ENCODE results near the gene CNR1. TPM values are rescaled to one million over a fixed set of nuclear protein-coding genes. Genes with fewer than 3 reads are reported as not detected.

CNR1 gene
- total and polyA plus RNA-seq, 2 donors from 2014 or later, result 0.17 to 4.8 TPM

DNA sequence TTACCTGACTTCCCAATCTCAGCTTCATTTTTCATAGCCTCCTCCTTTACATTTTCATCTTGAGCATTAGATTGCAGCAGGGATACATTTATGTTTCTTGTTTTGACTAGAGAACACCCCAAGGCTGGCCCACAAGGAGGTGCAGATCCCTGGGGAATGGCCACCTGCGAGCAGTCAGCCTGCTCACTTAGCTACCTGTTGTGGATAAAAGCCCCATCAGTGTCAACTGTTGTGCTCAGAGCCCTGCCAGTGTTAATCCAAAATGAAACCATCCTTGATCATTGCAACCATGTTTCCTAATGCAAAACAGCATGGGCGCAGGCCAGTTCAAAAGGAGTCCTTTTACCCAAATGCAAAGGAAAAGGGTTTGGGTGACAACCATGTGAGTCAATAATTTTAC is 50.8 kb downstream of the CNR1 start:
- Histone ChIP-seq H3K27me3 (ENCODE audit: control insufficient read depth, insufficient read depth, low read length) (no peaks in the 10 kb centered on the region), H3K27ac (ENCODE audit: low read depth in 2 of 2, low read length in 2 of 2) (no peak overlapping the region), H3K4me1 (ENCODE audit: control insufficient read depth in 2 of 3, insufficient read depth in 2 of 3, low read depth in 1 of 3, low read length in 3 of 3) (no peaks in the 10 kb centered on the region), H3K4me3 (ENCODE audit: low read length in 3 of 3) (no peak overlapping the region), H3K36me3 (ENCODE audit: control insufficient read depth in 2 of 3, insufficient read depth in 3 of 3, low read length in 3 of 3) (no peaks in the 10 kb centered on the region), H3K9me3 (ENCODE audit: control insufficient read depth in 2 of 3, insufficient read depth in 1 of 3, low read length in 3 of 3) (no peaks in the 10 kb centered on the region), H3K9ac (ENCODE audit: low read length in 3 of 3) (no peak overlapping the region)
- DNase-seq (no peak), FAIRE-seq (no peak)
- intact Hi-C loops (cut with DNase I), result no loop called here
- no peak for TF ChIP-seq CTCF (IDR thresholded peaks at IDR 0.05; ENCODE audit: borderline replicate concordance, extremely low read depth, insufficient read depth)

- Histone ChIP-seq H3K4me3 (ENCODE audit: low read length in 3 of 3) (no peak overlapping the region), H3K4me1 (ENCODE audit: control insufficient read depth in 2 of 3, insufficient read depth in 2 of 3, low read depth in 1 of 3, low read length in 3 of 3) (no peaks in the 10 kb centered on the region), H3K9ac (ENCODE audit: low read length in 3 of 3) (no peak overlapping the region), H3K36me3 (ENCODE audit: control insufficient read depth in 2 of 3, insufficient read depth in 3 of 3, low read length in 3 of 3) (no peaks in the 10 kb centered on the region), H3K27ac (ENCODE audit: low read depth in 2 of 2, low read length in 2 of 2) (no peak overlapping the region), H3K9me3 (ENCODE audit: control insufficient read depth in 2 of 3, insufficient read depth in 1 of 3, low read length in 3 of 3) (no peaks in the 10 kb centered on the region), H3K27me3 (ENCODE audit: control insufficient read depth, insufficient read depth, low read length) (no peaks in the 10 kb centered on the region)
- intact Hi-C loops (cut with DNase I), result no loop called here
- FAIRE-seq (no peak), DNase-seq (no peak)
- TF ChIP-seq CTCF (IDR thresholded peaks at IDR 0.05; ENCODE audit: borderline replicate concordance, extremely low read depth, insufficient read depth), result no peak
Measured at GRCh38 chr6:88114838-88115237, 51.3 kb downstream of the CNR1 start.

- TF ChIP-seq CTCF (IDR thresholded peaks at IDR 0.05; ENCODE audit: borderline replicate concordance, extremely low read depth, insufficient read depth), result no peak
- no peaks in the 10 kb centered on the region for H3K9me3 ChIP-seq (ENCODE audit: control insufficient read depth in 2 of 3, insufficient read depth in 1 of 3, low read length in 3 of 3)
- no peaks in the 10 kb centered on the region for H3K4me1 ChIP-seq (ENCODE audit: control insufficient read depth in 2 of 3, insufficient read depth in 2 of 3, low read depth in 1 of 3, low read length in 3 of 3)
- FAIRE-seq, result no peak
- H3K36me3 ChIP-seq (ENCODE audit: control insufficient read depth in 2 of 3, insufficient read depth in 3 of 3, low read length in 3 of 3), result no peaks in the 10 kb centered on the region
- no peak overlapping the region for H3K4me3 ChIP-seq (ENCODE audit: low read length in 3 of 3)
- DNase-seq, result no peak
- intact Hi-C loops (cut with DNase I), result no loop called here
- H3K27me3 ChIP-seq (ENCODE audit: control insufficient read depth, insufficient read depth, low read length), result no peaks in the 10 kb centered on the region
- no peak overlapping the region for H3K9ac ChIP-seq (ENCODE audit: low read length in 3 of 3)
- H3K27ac ChIP-seq (ENCODE audit: low read depth in 2 of 2, low read length in 2 of 2), result no peak overlapping the region
Measured at GRCh38 chr6:88111991-88112390, 54.2 kb downstream of the CNR1 start.

- no peak for DNase-seq
- intact Hi-C loops (cut with DNase I), result no loop called here
- no peak for TF ChIP-seq CTCF (IDR thresholded peaks at IDR 0.05; ENCODE audit: borderline replicate concordance, extremely low read depth, insufficient read depth)
- Histone ChIP-seq H3K27me3 (ENCODE audit: control insufficient read depth, insufficient read depth, low read length) (no peaks in the 10 kb centered on the region), H3K4me1 (ENCODE audit: control insufficient read depth in 2 of 3, insufficient read depth in 2 of 3, low read depth in 1 of 3, low read length in 3 of 3) (no peaks in the 10 kb centered on the region), H3K9me3 (ENCODE audit: control insufficient read depth in 2 of 3, insufficient read depth in 1 of 3, low read length in 3 of 3) (no peaks in the 10 kb centered on the region), H3K4me3 (ENCODE audit: low read length in 3 of 3) (no peak overlapping the region), H3K36me3 (ENCODE audit: control insufficient read depth in 2 of 3, insufficient read depth in 3 of 3, low read length in 3 of 3) (no peaks in the 10 kb centered on the region), H3K9ac (ENCODE audit: low read length in 3 of 3) (no peak overlapping the region), H3K27ac (ENCODE audit: low read depth in 2 of 2, low read length in 2 of 2) (no peak overlapping the region)
- no peak for FAIRE-seq
Measured at GRCh38 chr6:88107241-88107640, 58.9 kb downstream of the CNR1 start.
